ENCODE results near the gene B3GAT1.

B3GAT1 gene

DNA sequence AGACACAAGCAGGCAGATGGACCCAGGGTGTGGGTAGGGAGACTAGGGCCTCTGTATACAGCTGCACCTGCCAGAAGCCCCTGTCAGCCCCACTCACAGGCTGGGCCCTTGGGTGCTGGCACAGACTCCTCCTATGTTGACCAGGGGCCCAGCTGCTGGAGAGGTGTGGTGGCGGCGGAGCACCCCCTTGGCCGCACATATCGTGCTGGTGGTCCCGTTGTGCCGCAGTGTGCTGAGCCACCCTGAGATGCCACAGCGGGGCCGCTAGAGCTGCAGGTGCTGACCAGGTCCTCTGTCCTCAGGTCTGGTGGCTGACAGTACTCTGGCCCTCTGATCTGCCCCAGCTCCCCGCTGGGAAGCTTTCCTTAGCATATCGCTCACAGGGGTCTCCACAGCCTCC lies 30.2 kb upstream of the B3GAT1 start:
- peaks cover 3% of the 10 kb centered on the region; the same call in 1 of the 2 replicates for H3K27me3 ChIP-seq
- TF ChIP-seq, protein P1, sequence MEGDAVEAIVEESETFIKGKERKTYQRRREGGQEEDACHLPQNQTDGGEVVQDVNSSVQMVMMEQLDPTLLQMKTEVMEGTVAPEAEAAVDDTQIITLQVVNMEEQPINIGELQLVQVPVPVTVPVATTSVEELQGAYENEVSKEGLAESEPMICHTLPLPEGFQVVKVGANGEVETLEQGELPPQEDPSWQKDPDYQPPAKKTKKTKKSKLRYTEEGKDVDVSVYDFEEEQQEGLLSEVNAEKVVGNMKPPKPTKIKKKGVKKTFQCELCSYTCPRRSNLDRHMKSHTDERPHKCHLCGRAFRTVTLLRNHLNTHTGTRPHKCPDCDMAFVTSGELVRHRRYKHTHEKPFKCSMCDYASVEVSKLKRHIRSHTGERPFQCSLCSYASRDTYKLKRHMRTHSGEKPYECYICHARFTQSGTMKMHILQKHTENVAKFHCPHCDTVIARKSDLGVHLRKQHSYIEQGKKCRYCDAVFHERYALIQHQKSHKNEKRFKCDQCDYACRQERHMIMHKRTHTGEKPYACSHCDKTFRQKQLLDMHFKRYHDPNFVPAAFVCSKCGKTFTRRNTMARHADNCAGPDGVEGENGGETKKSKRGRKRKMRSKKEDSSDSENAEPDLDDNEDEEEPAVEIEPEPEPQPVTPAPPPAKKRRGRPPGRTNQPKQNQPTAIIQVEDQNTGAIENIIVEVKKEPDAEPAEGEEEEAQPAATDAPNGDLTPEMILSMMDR (IDR thresholded peaks at IDR 0.05; ENCODE audit: low read depth, low read length): no peak
- H3K4me3 ChIP-seq (ENCODE audit: low read depth, low read length): no peak overlapping the region
- H3K36me3 ChIP-seq: no peaks in the 10 kb centered on the region
- H3K4me1 ChIP-seq: no peaks in the 10 kb centered on the region
- H3K9me3 ChIP-seq: no peaks in the 10 kb centered on the region
- DNase-seq: no peak

DNA sequence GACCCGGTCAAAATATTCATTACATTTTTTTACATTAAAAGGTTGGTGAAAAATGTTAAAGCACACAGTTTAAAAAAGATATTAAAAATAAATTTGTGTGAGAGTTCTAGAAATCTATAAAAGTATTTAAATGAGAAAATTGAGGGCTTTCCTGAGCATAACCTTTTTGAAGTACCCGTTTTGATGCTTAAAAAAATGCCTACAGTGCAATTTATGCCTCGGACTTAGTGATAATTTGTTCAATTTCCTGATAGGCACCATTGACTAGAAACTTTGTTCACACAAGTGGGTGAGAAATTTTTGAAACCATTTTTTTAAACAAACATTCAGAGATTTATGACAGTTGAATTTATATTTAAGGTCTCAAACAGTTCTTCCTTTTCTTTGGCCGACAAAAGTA lies 29.7 kb upstream of the B3GAT1 start:
- TF ChIP-seq, protein P1 (IDR thresholded peaks at IDR 0.05; ENCODE audit: low read depth, low read length): no peak
- Histone ChIP-seq H3K36me3 (no peaks in the 10 kb centered on the region), H3K27me3 (peaks cover 3% of the 10 kb centered on the region; the same call in 1 of the 2 replicates), H3K4me3 (ENCODE audit: low read depth, low read length) (no peak overlapping the region), H3K9me3 (no peaks in the 10 kb centered on the region), H3K4me1 (no peaks in the 10 kb centered on the region)
- no peak for DNase-seq

DNA sequence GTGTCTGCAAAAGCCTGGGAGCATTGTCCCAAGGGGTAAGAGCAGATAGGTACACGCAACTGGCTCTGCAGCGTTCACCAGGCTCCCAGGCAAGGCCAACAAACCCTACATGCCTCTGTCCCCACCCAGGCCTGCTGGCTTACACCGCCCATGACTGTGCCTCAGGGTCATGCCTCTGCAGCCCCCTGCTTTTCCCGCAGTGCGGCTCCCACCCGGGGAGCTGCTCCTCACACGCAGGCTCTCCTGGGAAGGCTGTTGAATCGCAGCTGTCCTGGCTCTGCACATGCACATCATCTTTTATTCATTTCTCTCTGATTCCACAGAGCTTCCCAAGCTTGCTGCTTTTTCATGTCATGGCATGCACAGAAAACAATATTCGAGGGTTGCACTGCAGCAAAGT lies 29.2 kb upstream of the B3GAT1 start:
- H3K36me3 ChIP-seq: no peaks in the 10 kb centered on the region
- H3K4me1 ChIP-seq: no peaks in the 10 kb centered on the region
- TF ChIP-seq, protein P1 (IDR thresholded peaks at IDR 0.05; ENCODE audit: low read depth, low read length): no peak
- DNase-seq: no peak
- peaks cover 3% of the 10 kb centered on the region; the same call in 1 of the 2 replicates for H3K27me3 ChIP-seq
- no peaks in the 10 kb centered on the region for H3K9me3 ChIP-seq
- H3K4me3 ChIP-seq (ENCODE audit: low read depth, low read length): no peak overlapping the region

DNA sequence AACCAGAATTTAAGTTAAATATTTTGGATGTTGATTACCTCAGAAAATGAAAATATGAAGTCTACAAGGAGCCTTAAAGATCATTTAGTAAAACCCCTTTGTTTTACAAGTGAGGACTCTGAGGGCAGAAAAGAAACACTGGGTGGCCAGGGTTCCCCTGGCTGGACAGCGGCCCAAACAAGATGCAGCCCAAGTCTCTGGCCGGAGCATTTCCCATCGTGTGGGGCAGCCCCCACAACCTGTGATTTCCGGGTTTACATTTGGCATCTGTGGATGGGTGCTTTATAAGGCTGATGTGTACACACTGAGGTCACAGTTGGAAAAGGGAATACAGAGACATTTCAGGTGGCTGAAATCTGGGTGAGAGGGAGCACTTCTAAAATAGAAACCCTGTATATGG lies 28.8 kb upstream of the B3GAT1 start:
- Histone ChIP-seq H3K27me3 (peaks cover 3% of the 10 kb centered on the region; the same call in 1 of the 2 replicates), H3K4me3 (ENCODE audit: low read depth, low read length) (no peak overlapping the region), H3K36me3 (no peaks in the 10 kb centered on the region), H3K9me3 (no peaks in the 10 kb centered on the region), H3K4me1 (no peaks in the 10 kb centered on the region)
- TF ChIP-seq, protein P1 (IDR thresholded peaks at IDR 0.05; ENCODE audit: low read depth, low read length): no peak
- DNase-seq: no peak

DNA sequence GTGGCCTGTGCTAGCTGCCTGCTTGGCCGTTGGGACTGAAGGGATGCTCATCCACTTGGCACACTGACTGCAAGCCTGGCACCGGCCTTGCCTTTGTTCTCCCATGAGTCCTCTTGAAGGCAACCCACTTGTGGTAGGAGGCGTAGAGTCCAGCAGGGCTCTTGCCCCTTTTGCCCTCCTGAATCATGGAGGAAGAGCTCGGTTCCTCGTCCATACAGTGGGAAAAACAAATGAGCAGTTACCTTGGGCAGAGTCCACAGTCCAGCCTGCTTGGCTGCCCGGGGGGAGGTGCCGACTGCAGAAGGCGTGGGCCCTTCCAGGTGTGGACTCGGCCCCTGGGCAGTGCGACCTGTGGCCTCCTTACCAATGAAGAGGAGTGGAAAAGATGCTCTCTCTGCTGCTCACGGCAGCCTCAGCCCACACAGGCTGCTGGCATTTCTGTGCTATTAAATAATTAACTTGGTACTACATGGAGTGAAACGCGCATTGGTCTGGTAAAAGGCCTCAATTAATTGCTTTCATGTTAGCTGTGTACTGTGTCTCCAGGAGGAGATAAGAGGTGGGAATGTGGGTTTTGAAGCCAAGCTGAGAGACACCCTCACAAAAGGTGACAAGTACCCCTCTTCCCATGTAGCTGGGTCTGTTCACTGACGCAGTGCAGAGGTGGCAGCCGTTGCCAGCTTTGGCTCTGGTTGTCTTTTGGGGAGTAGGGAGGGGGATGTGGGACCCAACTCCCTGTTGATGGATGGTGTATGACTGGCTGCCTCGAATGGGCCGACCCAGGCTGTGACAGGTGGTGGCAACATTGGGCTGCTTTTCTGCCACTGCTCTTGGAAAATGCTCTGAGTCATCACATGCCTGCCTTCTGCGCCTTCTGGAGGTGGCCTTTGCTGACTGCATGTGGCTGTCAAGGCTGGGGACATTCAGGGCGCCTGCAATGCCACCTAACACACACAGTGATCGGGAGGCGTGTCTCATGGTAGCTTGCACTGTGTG lies 26.8 kb upstream of the B3GAT1 start:
- H3K4me1 ChIP-seq: no peaks in the 10 kb centered on the region
- TF ChIP-seq, protein P1 (IDR thresholded peaks at IDR 0.05; ENCODE audit: low read depth, low read length): no peak
- H3K36me3 ChIP-seq: no peaks in the 10 kb centered on the region
- H3K4me3 ChIP-seq (ENCODE audit: low read depth, low read length): no peak overlapping the region
- no peak for DNase-seq
- no peaks in the 10 kb centered on the region for H3K9me3 ChIP-seq
- H3K27me3 ChIP-seq: no peaks in the 10 kb centered on the region

DNA sequence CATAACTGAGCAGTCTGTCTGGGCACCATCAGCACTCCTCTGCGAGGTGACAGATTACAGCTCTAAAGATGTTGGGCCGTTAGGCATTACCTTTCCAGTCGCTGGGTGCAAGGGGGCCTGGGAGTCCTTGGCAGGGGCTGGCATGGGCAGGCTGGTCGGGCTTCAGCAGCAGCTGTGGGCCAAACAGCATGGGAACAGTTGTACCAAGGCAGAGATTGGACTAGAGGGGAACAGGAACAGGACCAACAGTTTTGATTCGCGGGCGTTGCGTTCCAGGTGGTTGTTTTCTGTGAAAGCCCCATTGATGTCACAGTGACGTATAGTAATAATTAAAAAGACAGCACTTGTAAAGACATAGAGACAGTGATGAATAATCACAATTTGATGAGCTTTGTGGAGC lies 25.8 kb upstream of the B3GAT1 start:
- Histone ChIP-seq H3K27me3 (no peaks in the 10 kb centered on the region), H3K9me3 (no peaks in the 10 kb centered on the region), H3K4me1 (no peaks in the 10 kb centered on the region), H3K36me3 (no peaks in the 10 kb centered on the region), H3K4me3 (ENCODE audit: low read depth, low read length) (no peak overlapping the region)
- DNase-seq: no peak
- TF ChIP-seq, protein P1 (IDR thresholded peaks at IDR 0.05; ENCODE audit: low read depth, low read length): no peak
